Middle frontal gyrus (tissue), 1 donor: Measurements from ENCODE around the gene NRG3.

Experiments used
- DNase-seq: peaks from one replicate; pipeline ENCODE4 v3.0.0-alpha.2; 2015; ENCODE audit warnings: low spot score; ENCODE audit errors: extremely low spot score

The NRG3 gene

DNA sequence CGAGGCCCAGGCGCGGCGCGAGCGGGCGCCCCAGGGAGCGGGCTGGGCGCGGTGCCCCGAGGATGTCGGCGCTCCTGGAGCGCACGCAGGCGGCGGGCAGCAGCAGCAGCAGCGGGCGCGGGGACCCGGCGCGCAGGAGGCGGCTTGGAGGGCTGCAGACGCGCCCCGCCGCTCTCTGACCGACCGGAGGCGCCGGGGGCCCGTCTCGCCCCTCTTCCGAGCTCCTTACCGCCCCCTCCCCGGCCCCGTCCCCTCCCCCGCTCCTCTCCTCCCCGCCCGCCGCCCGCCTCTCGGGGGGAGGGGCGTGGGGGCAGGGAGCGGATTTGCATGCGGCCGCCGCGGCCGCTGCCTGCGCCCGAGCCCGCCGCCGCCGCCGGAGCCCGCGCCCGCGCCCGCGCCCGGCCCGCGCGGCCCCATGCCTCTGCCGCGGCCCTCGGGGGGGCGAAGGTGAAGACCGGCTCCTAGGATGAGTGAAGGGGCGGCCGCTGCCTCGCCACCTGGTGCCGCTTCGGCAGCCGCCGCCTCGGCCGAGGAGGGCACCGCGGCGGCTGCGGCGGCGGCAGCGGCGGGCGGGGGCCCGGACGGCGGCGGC is at the start of gene NRG3:
Gene NRG3, plus strand, starts transcription at position 320 of the 592 bp plus-strand sequence.
- DNase-seq = no peak

GRCh38 chr10:81828251-81828650 is 46.7 kb upstream of the NRG3 start:
- DNase-seq = no peak

DNA sequence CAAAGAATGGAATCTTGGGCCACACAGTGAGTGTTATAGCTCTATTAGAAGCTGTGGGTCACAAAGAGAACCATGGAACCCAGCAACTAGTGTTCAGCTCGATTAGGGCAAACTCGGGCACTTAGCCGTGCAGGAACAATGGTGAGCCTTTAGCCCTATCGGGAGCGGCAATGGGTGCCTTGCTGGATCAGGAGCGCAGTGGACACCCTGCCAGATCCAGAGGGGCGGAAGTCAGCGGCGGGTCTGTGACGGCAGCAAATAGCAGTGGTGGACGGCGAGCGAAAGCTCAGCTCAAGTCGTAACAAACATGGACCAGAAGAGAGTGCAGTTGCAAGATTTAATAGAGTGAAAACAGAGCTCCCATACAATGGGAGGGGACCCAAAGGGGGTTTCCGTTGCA is 43.9 kb upstream of the NRG3 start:
- DNase-seq = no peak

DNA sequence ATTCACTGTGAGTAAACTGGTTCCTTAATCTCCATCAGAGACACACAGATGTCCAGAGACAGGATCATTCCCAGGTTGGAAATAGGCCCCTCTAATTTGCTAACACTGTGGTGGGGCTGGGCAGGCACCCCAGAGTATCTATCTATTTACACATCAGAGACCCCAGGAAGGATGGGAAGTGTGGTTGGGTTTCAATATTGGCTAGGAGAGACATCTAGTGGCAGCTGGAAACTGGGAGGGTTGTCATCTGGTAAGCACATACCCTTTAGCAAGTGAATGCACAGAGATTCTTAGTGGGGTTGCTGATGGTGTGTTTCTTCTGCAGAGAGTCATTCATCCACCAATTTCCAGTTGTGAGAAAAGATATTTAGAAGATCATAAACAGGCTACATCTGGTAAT is 36.0 kb upstream of the NRG3 start:
- no peak for DNase-seq

GRCh38 chr10:81843042-81843441 is 32.0 kb upstream of the NRG3 start:
- DNase-seq = no peak

GRCh38 chr10:81847675-81848074 is 27.3 kb upstream of the NRG3 start:
- DNase-seq = no peak

- no peak for DNase-seq
Measured at GRCh38 chr10:81848514-81848913, 26.5 kb upstream of the NRG3 start.

DNA sequence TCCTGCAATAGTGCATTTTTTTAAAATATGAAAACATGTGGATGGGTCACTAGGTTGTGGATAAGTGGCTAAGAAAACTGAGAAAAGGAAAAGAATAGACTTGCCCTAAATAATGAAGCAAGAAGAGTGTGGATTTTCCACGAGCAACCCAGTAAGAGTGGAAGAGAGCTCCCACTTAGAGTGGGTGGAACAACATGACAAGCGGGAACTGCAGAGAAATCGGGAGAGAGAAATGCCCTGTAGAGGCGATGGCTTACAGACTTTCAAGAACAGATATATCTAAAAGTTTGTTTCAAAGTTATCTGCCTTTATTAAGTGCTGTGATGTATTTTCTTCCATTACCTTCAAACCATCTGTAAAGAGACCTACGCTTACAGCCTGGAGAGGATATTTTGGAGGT is 26.1 kb upstream of the NRG3 start:
- DNase-seq = no peak

- no peak for DNase-seq
Measured at GRCh38 chr10:81862596-81862995, 12.4 kb upstream of the NRG3 start.

DNA sequence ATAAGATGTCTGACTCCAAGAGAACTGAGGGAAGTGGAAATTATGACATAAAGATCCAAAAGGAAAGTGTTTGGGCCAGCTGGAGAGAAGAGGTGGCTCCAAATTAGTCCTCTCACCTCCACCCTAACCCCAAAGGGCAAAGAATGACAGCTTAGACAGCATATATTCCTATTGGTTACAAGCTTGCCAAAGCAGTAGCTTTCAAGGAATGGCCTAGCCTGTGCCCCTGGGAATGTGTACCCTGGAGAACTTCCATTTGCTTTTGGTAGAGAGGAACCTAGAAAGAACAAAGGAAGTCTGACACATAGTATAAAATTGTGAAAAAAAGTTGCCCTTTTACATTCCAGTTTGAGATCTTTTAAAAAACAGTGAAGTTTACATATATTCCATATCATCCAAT is 11.2 kb upstream of the NRG3 start:
- no peak for DNase-seq

- DNase-seq = no peak
Measured at GRCh38 chr10:81865581-81865980, 9.4 kb upstream of the NRG3 start.

- DNase-seq = no peak
Measured at GRCh38 chr10:81866753-81867152, 8.2 kb upstream of the NRG3 start.

- no peak for DNase-seq
Measured at GRCh38 chr10:81870472-81870871, 4.5 kb upstream of the NRG3 start.

DNA sequence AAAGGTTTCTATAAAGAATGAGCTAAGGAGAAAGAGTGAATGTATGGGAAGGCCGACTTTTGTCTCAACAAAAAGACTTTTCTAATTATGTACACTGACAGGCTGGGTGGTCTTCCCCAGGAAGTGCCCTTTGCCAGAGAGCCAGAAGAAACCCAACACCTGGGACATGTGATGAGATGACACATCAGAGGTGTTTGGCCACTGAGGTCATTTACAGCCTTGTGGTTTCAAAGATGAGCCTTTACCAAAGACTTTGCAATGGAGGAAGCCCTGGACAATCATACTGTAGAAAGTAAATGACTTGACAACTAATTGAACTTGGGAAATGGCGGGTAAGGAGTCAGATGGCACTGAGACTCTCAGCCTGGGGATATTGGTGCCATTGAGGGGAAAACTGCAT is 3.4 kb upstream of the NRG3 start:
- no peak for DNase-seq

DNA sequence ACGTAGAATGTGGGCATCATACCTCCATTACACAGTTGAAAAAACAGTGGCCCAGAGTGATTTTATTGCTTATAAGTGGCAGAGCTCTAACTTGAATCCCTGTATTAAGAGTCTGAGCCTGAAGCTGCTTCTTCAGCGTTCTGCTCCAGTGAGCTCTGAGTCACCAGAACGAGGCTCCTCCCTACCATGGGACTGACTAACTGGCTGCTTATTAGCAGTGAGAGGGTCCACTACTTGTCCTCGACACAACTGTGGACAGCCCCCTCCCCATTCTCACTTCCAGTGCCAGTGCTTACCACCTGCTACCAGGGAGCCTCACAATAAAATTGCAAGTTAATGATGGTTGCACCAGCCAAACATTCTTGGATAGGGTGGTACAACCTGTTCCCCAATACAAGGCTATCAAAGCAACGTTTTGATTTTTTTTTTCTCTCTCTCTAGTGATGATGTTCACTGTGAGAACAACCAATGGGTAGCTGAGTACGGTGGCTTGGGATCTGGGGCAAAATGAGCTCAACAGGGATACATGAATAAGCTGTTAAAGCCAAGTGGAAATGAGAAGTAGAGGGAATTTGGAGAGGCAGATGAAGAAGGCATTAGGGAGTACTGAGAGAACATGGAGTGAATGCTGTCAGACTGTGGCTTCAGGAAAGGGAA is 2.7 kb upstream of the NRG3 start:
- no peak for DNase-seq

- DNase-seq = no peak
Measured at GRCh38 chr10:81873231-81873931, 1.6 kb upstream of the NRG3 start.

DNA sequence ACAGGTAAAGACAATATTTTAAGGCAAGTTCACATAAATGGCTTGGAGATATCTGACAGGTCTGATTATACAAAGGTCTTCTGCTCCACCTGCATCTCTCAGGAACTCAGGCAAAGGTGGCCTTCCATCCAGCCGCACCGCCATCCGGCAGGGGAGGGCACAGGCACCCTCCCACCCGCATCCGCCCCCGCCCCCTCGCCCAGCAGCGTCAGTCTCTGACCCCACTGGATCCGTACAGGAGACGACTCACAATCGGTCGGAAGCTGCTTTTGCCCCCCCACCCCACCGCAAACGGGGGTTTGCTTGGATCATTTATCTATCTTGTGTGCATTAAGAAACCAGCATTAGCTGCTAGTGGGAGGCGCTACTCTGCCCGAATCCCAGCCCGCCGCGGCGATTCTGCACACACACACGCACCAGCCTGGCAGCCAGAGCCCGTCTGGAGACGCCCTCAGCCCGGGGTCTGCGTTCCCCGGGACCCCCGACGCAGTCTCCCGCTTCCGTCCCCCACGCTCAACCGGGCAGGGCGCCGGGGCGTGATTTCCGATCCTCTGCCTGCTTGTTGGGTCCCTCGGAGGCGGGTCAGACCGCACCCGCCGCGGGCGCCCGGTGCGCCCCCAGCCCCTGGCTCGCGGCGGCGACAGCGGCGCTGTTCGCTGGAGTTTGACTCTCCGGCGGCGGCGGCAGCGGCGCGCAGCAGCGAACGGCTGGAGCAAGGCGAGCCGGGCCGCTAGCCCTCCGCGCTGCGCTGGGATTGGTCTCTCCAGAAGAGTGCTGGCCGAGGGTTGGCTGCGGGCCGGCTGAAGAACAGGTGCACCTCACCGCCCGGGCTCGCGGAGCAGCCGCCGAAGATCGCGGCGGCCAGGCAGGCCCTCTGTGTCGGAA is 820 bp upstream of the NRG3 start:
- no peak for DNase-seq

- no peak for DNase-seq
Measured at GRCh38 chr10:81875467-81876252, 666 bp downstream of the NRG3 start.

- no peak for DNase-seq
Measured at GRCh38 chr10:81876253-81877077, 1.5 kb downstream of the NRG3 start.

DNA sequence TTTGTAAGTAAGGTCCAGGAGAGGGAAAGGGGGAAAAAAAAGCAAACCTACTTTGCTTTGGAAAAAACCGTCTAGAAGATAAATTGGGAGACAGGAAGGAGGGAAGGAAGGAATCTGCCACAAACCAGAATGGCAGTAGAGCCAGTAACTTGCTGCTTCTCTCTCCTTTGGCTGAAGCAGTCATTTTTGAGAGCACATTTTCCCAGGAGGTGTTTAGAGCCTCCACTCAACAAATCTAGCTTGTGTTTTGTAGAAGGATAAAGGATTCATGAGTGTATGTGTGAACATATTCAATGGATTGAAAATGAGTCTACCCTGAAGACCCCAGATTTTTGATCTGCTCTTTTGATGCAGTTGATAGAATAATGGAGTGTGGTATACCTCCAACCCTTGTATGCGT is 2.6 kb downstream of the NRG3 start:
- no peak for DNase-seq
